Suppressor macrophage treated with lipopolysaccharide for 1 hour (primary cell): Measurements from ENCODE around the gene TOR1A.

ENCODE experiments used
- DNase-seq, 3 donors: peaks; one replicate each; pipeline ENCODE4 v3.0.0-alpha.2; 2020 to 2022

The TOR1A gene, protein sequence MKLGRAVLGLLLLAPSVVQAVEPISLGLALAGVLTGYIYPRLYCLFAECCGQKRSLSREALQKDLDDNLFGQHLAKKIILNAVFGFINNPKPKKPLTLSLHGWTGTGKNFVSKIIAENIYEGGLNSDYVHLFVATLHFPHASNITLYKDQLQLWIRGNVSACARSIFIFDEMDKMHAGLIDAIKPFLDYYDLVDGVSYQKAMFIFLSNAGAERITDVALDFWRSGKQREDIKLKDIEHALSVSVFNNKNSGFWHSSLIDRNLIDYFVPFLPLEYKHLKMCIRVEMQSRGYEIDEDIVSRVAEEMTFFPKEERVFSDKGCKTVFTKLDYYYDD

DNA sequence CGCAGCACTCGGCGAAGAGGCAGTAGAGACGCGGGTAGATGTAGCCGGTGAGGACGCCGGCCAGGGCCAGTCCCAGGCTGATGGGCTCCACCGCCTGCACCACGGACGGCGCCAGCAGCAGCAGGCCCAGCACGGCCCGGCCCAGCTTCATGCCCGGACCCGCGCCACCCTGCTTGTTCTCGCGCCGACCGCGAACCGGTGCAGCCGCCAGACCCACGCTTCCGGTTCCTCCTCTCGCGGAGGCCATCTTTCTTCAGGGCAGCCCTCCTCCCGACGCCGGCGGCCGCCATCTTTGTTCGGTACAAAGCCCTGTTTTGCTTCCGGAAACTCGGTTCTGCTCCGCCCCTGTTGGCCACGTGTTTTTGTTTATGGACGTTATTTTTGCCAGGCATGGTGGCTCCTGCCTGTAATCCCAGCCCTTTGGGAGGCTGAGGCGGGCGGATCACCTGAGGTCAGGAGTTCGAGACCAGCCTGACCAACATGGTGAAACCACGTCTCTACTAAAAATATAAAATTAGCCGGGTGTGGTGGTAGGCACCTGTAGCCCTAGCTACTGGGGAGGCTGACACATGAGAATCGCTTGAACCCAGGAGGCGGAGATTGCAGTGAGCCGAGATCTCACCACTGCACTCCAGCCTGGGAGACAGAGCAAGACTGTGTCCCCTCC lies at the start of gene TOR1A:
TOR1A (minus strand) TSS at position 202 of the 667 bp plus-strand sequence; CDS start at position 151, 51 bp downstream.
- peak; percentile 96 for DNase-seq

DNA sequence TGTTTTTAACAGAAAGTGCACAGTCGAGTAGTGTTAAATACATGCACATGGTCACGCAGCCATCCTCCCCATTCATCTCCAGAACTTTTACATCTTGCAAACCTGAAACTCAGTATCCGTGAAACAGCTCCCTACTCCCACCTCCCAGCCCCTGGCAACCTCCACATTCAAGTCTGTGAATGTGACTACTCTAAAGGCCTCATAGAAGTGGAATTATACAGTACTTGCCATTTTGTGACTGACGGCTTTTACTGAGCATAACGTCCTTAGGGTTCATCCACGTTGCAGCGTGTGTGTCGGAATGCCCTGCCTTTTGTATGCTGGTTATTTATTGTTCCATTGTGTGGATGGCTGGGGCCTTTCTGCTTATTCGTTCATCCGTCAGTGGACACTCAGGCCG lies 47.1 kb upstream of the TOR1A start:
- no peak for DNase-seq

DNA sequence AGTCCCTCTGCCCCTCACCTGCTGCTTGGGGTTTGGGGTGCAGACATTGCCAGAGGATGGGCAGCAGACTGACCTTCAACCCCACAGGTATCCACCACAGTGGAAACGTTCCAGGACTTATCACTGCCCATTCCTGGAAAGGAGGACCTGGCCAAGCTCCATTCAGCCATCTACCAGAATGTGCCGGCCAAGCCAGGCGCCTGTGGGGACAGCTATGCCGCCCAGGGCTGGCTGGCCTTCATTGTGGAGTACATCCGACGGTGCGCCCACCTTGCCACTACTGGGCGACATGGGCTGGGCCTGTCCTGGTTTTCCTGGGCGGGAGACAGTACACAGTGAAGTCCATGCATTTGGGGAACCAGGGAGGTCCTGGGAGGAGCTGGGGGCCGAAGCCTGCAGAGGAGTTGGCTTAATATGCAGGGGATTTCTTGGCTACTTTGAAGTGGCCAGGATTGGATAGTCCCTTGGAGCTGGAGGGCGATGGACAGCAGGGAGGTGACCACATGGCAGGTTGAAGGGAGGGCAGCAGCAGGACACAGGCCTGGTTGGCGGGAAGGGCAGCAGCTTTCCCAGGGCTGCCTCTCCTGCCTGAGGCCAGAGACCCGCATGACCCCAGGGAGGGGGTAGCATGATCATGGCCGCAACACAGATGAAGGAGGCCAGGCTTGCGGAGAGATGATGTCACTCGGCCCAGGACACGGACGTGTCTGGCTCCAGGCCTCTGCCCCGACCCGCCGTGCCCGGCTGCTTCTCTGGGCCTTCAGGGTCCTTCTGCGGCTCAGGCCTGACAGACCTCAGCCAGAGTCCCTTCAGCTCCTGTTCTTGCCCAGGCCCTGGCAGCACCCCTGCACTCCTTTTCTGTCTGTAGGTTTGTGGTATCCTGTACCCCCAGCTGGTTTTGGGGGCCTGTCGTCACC lies 45.9 kb upstream of the TOR1A start:
- no peak for DNase-seq

DNA sequence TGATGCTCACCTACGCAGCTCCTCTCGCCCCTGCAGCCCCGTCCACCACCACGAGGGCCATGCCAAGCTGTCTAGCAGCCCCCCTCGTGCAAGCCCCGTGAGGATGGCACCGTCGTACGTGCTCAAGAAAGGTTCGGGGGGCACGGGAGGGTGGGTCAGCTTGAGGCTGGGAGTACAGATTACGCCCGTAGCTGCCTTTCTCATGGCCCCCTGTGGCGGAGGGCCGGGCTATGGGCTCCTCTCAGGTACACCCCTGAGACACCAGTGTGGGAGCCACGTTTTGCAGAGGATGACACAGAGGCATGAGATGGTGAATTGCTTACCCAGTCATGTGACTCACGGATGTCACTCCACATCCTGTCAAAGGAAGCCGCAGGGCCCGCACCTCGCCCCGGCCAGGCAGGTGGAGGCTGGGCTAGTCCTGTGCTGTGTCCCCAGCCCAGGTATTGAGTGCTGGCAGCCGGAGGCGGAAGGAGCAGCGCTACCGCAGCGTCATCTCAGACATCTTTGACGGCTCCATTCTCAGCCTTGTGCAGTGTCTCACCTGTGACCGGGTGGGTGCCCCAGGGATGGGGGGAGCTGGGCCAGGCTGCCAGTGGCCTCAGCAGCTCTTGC lies 45.0 kb upstream of the TOR1A start:
- no peak for DNase-seq

DNA sequence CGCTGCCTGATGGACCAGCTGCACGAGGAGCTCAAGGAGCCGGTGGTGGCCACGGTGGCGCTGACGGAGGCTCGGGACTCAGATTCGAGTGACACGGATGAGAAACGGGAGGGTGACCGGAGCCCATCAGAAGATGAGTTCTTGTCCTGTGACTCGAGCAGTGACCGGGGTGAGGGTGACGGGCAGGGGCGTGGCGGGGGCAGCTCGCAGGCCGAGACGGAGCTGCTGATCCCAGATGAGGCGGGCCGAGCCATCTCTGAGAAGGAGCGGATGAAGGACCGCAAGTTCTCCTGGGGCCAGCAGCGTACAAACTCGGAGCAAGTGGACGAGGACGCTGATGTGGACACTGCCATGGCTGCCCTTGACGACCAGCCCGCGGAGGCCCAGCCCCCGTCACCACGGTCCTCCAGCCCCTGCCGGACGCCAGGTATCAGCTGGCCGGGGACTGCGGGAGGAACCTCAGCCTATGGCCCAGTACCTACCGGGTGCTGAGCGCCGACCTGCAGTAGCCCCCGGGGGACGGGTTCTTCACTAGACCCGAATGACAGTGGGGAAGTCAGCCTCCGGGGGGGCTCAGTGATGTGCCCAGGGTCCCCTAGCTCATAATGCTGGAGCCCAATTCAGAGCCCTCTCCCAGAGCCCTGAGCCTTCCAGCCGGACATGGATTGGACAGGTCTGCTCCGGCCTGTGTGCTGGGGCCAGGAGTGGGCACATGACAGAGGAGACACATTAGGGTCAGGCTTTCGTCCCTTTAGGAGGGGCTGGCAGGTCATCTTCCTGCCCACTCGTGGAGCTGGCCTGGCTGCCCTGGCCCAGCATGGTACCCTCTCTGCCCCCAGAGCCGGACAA lies 44.3 kb upstream of the TOR1A start:
- no peak for DNase-seq

DNA sequence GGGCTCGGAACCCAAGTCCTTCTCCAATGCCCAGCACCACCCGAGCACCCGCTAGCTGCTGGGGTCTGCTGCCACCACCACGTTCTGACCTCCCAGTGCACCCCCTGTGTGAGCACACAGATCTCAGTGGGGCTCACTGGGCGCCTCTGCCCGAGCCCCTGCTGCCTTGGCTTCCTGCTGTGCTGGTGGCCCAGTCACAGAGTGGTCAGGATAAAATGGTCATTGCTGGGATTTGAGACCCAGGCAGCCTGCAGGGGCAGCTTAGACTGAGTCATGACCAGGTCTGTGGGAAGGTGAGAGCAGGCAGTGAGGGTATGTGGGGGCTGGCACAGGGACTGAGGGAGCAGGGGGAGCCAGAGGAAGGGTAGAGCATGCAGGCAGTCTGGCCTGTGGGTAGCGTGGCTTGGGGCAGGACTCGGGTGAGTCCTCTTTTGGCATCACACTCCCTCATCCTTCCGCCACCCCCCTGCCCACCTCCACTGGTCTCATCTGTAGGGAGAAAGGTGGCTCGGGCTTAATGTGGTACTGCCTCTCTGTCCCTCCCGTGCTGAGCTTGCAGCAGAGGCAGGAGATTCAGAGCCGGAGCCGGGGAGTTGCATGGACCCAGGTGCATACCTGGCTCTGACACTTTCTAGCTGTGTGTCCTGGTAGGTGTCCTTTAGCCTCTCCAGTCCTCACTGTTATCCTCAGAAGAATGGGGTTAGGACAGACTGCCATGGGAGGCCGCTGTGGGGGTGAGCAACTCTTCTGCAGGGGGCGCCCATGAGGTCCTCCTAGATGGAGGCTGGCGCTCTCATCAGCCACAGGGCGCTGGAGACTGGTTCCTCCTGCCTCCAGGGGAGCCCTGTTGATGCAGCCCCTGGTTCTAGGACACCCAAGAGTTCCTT lies 43.4 kb upstream of the TOR1A start:
- DNase-seq: no peak

DNA sequence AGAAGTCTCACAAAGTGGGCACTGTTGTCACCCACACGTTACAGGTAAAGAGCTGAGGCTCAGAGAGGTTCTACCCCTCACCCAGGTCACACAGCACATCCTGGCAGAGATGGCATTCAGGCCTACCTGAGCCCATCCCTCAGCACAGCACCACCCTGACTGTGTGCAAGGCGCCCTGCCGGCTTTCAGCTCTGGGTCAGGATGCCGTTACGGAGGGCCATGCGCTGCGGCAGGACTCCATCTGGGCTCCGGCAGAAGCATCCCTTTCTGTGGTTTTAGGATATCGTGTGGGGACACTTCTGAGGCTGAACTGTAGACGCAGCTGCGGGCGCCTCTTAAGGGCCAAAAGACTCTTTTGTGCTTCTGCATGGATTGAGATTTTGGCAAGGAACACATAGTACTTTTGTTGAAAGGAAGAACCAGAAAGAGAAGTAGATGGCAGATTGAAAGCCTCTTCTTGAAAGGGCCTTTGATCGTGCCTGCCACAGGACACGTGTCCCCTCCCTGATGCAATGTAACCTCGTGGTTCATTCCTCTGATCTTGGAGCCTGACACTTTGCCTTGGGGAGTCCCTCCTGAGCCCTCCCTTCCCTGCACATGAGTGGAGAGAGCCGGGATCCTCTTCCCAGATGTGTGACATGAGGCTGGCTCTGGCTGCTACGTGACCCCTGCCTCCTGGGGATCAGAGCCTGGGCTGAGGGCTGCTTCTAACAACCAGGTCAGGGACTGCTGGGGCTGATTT lies 42.6 kb upstream of the TOR1A start:
- peak; percentile 40 to 57 (median 54) for DNase-seq

DNA sequence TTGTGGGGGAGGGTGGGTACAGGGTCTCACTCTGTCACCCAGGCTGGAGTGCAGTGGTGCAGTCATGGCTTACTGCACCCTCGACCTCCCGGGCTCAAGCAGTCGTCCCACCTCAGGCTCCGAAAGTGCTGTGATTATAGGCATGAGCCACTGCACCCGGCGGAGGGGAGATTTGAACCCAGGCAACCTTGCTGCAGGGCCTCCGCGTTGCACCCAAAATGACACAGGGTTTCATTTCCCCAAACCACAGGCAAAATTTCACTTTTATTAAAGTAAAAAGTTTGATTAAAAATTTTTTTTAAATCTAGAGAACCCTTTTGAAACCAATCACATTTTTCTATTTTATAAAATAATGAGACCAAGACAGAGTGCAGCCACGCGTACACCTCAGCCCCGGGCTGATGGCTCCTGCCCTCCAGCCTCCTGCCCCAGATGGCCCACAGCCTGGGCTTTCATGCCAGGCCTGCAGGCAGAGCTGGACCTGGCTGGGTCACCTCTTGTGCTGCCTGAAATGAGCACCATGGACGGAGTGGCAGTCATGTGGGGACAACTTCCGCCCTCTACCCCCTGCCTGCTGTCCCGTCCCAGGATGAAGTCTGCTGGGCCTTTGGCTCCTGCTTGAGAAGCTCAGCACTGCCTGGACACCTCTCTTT lies 41.9 kb upstream of the TOR1A start:
- DNase-seq: no peak

DNA sequence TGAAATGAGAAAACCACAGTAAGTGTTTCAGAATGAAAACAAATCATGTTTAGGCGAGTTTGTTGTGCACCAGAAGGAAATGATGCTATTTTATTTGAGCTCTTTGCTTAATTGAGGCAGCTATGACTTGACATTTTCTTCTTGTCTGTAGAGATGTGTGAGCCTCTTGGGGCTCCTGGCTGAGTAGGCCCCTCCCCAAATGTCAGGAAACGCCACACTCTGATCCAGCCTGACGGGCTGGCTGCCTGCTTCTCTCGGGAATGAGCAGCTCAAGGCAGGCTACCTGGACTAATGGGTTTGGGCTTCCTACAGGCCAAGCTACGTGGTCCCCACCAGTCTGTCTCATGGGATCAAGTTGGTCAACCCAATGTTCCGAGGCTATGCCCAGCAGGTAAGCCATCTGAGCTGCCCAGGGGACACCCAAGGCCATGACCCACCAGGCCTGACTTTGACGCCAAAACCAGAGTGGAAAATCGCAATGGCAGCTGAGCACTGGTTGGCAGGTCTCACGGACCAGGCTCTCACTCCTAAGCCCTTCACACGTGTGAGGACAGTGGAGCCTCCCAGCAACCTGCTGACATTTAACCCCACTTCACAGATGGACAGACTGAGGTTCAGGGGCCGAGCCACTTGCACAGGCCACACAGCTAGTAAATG lies 41.2 kb upstream of the TOR1A start:
- DNase-seq: no peak

DNA sequence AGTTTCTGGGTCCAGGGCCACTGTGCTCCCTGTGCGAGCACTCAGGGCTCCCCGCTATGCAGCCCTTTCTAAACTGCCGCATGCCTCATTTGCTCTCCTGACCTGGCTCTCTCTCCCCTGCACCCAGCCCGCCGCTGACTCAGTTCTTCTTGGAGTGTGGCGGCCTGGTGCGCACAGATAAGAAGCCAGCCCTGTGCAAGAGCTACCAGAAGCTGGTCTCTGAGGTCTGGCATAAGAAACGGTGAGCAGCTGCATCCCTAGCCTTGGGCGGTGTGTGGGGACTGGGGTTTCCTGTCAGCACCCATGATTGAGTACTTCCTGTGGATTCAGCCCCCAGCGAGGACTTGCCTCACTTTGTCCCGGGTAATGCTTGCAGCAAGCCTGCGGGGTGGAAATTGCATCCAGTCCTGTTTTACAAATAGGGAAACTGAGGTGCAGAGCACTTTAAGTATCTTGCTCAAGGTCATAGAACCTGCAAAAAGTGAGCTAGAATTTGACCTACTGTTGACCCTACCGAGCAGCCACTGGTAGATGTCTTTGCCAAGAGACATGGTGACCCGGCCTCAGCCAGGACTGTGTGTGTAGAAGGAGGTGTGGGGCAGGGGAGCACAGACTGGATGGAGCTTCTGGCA lies 39.2 kb upstream of the TOR1A start:
- DNase-seq: peak in 2 of 3 donors; percentile 36 to 50

DNA sequence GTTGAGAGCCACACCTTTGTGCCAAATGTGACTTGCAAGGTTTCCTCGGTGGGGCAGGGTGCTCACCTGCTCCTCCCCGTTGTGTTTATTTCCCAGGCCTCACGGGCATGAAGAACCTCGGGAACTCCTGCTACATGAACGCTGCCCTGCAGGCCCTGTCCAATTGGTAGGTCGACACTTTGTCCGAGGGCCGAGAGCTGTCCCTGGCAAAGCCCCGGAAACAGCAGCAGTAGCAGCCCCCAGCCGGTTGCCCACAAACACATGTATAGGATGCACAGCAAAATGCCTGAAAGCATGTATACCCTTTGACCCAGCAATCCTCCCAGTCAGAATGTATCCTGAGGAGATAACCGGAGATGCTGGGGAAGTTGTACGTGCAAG lies 37.5 kb upstream of the TOR1A start:
- no peak for DNase-seq

DNA sequence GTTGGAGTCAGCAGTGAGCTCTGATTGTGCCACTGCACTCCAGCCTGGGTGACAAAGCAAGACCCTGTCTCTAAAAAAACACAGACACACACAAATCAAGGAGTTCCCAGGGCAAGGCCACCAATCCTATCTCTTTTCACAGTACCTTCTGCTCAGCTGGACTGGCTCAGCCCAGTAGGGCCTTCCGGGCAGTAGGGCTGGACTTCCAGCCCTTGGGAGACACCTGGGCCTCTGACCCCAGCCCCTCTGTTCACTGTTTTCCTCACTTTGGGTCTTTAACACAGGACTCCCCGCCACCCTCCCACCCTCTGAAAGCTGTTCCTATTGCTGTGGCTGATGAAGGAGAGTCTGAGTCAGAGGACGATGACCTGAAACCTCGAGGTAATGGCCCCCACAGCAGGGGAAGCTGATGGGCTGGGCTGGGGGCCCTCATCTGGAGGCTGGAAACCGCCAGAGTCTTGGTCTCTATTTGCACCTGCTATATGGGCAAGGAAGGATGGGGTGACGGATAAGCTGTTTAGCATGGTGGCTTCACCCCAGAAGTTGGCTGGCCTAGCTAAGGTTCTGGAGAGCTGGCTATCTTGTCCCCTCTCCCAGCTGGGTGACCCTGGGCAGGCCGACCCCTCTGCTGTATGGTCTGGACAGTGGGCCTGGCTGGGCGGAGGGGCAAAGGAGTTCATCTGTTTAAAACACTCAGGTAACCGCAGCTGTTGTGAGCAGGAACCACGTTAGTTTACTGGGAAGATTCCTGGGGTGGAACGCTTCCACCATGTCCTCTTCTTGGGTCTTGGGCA lies 36.9 kb upstream of the TOR1A start:
- no peak for DNase-seq

DNA sequence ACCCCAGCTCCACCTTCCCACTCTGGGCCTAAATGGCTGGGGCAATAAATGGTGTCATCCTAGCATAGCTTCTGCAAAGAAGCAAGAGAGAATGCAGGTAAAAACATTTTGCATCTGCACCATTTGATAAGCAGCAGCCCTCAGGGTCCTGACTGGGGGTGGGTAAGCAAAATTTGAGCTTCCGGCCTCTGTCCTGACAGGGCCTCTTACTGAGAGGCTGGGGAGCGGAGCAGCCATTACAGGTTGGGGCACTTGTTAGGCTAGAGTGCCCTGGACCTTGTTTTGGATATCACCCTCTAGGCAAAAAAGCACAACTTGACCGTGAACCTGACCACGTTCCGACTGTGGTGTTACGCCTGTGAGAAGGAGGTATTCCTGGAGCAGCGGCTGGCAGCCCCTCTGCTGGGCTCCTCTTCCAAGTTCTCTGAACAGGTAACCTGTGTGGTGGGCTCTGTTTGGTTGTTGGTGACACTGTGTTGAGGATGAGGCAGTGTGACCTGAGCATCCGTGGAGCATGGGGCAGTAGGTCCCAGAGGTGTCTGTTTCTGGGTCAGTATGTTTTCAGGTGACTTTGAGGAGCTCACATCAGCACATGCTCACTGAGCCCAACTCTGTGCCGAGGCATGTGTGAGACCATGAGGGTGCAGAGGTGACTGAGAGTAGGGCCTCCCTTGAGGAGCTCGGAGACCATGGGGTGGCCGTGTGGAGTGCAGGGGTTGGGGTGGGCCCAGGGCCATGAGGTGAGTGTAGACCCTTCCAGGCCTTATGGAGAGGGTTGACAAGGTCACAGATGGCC lies 34.4 kb upstream of the TOR1A start:
- no peak for DNase-seq

DNA sequence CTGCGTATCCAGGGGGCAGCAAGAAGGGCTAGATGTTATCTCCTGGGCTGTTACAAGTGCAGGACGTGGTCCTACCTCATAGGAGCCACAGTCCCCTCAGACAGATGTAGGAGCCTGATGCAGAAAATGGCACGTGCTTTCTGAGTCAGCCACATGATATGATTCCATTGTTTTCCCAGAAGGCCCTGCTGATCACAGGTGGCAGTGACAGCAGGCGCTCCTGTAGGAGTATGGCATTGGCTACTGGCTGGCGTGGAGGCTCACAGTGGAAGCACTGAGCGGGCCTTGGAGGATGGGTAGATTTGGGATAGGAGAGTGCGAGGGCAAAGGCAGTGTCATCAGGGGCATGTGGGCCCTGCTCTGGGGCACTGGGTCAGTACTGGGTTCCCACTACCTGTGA lies 33.3 kb upstream of the TOR1A start:
- no peak for DNase-seq

DNA sequence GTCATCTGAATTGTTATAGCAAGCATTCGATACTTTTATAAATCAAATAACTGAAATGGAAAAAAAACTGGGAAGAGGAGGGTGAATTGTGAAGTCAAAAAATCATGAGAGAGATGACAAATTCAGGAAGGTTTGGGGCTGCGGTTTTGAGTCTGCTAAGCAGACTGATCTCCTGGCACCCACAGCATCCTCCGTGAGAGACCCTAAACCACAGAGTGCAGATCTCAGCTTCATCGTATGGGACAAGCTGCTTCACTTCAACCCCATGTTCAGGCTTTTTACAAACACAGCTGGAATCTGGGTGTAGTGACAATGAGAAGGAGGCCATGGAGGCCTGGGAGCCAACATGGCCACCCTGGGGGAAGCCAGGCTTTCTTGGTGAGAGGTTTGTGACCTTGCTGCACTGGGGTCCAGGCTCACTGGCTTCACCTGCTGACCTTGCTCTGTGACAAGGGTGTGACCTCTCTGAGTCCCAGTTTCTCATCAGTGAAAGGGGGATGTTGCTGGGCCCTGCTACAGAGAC lies 30.7 kb upstream of the TOR1A start:
- DNase-seq: no peak

DNA sequence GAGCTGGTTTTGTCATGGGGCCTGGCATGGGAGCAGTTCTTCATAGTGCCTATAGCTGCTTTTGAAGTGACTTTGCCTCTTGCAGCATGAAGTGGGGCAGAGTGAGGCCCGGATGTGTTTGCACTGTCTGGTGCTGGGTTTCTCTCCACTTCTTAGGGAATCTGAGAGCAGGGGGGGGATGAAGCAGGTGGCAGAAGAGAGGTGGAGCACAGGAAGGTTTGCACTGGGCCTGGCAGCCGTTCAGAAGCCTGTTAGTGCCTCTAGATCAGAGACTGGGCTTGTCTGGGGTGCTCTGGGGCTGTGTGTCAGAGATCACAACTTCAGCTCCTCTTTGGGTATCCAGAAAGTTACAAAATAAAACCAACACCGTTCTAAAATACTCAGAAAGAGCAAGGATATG lies 29.7 kb upstream of the TOR1A start:
- DNase-seq: no peak

DNA sequence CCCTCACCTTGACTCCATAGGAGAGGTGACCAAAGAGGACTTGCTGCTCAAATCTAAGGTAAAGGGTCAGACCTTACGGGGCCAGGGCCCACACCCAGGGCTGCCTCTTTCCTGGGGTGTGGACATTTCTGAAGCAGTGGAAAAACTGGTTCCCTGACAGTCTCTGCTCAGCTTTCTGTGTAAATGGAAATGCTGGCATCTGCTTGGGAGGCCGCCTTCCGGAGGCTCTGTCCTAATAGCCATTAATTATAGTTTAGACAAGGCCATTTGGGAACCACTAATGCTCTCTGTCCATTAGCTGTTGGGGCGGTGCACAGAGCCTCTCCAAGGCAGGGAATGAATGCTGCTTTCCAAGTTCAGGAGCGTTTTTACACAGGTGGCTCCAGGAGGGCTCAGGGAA lies 28.6 kb upstream of the TOR1A start:
- no peak for DNase-seq
